Measurements from ENCODE around the gene SLC39A11.

- TF ChIP-seq ZNF384 (IDR thresholded peaks at IDR 0.05) = no peak
- no peak for TF ChIP-seq FOXK2 (IDR thresholded peaks at IDR 0.05)
- TF ChIP-seq FOXA1 (IDR thresholded peaks at IDR 0.05) = no peak
- TF ChIP-seq TARDBP (IDR thresholded peaks at IDR 0.05) = no peak
Measured at GRCh38 chr17:72878975-72879660, 213.4 kb downstream of the SLC39A11 start.
